ENCODE measurements around the gene GALNT13. TPM values are rescaled to one million over a fixed set of nuclear protein-coding genes. Genes with fewer than 3 reads are reported as not detected.
"Not testable (repeated sequence)": the region's sequence is repeated elsewhere in the genome, so short reads cannot be mapped to it uniquely, and the experiment has no call there.

GALNT13 gene
- total RNA-seq, 1 donor from 2014 or later: 0.49 TPM

DNA sequence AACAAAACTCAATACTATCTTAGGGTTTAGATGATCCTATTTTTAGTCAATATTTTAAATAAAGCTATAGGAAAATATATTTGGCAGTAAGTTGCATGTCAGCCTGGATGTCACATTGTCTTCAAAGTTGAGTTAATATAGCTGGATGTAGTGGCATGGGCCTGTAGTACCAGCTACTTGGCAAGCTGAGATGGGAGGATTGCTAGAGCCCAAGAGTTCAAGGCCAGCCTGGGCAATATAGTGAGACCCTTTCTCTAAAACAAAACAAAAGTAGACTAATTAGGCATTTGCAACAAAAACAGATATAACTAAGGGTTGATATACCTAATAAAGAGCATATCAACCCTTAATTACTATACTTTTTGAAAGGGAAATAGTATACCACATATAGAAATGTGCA, 572.2 kb downstream of the GALNT13 start:
- ATAC-seq (no peak), DNase-seq (ENCODE audit: low spot score) (no peak)
- intact Hi-C loops (cut with DNase I): no loop called here

DNA sequence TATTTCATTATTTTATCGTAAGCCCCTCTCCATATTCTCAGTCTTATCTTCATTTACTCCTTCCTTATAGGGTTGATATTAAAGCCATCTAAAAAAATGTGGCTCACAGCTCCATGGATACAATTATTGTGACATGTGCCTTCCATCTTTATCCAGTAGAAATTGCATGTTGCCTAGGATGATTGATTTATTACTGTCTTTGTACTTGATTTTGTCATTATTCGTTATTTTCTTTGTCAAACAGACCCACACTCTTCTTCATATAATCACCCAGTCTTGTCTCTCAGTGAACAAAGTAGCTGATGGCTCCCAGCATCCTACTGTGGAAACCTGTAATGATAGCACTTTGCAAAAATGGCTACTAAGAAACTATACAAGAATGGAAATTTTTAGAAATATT, 574.6 kb downstream of the GALNT13 start:
- no peak for ATAC-seq
- DNase-seq (ENCODE audit: low spot score): no peak
- intact Hi-C loops (cut with DNase I): no loop called here

DNA sequence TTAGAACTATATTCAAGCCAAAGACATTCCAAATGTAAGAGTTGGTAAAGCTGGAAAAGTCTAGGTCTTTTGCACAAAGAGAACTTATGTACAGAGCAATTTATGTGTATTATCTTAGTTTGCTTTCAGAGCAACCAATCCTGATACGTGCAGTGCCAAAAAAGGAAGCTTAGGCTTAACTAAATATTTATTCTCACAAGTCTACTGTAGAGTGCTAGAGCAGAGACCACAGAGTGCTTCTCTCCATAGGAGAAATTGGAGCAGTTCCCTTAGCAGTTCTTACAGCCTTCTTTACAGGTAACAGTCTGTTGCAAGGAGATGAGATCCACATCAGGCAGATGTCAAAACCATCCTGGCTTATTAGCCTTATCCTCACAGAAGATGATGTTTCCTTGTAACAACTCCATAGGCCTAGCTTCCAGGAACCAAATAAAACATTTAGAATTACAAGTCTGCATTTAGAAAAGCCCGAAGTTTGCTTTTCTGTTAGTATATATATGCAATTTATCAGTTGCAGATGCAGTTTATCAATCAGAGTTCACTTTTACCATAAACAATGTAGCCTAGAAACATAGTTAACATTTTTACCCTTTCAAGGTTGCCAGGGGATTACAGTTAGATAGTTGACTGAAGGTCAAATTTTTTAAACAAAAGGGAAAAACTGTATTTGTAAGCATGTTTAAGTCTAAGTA, 576.2 kb downstream of the GALNT13 start:
- intact Hi-C loops (cut with DNase I): no loop called here
- ATAC-seq: no peak
- no peak for DNase-seq (ENCODE audit: low spot score)

DNA sequence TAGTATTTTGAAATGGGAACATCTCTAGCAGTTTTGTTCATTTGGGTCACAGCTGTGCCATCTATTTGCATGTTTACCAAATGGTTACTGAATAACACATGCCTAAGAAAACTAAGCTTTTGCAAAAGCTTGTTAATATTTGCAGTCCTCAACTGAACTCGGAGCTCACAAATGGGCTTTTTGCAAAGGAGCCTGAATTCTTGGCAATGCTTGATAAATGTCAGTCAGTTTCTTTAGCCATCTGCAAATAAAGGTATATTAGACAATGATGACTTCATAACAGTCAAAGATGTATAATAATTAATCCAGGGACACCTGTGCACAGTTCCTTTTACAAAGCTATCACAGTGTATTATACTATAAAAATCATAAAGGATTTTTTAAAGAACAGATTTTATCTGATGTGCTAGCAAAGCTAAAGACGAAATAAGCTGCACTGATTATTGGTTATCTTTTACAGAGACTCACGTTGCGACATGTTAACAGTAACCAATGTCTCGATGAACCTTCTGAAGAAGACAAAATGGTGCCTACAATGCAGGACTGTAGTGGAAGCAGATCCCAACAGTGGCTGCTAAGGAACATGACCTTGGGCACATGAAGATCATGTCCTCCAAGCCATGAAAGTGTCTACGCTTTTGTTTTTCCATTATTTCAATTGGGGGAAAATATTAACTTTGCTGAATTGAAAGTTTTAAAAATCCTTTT, 578.4 kb downstream of the GALNT13 start:
- DNase-seq (ENCODE audit: low spot score) (no peak), ATAC-seq (no peak)
- intact Hi-C loops (cut with DNase I): no loop called here

DNA sequence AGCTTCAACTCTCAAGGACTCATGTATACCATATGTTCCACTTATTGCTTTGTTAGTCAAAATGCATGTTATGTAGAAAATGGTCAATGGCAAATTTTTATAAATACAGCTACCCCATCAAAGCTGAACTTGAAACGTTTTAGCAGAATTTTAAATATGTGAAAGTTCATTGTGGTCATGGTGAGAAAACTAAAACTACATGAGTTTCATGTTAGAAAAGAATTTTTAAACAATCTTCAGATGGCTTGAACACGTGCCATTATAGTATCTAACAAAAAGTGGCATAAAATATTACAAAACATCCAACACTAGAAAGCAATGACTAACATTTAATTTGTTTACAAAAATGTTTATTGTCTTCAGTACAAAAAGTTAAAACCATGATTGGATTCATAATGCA, 580.7 kb downstream of the GALNT13 start:
- ATAC-seq (no peak), DNase-seq (ENCODE audit: low spot score) (no peak)
- intact Hi-C loops (cut with DNase I): no loop called here

DNA sequence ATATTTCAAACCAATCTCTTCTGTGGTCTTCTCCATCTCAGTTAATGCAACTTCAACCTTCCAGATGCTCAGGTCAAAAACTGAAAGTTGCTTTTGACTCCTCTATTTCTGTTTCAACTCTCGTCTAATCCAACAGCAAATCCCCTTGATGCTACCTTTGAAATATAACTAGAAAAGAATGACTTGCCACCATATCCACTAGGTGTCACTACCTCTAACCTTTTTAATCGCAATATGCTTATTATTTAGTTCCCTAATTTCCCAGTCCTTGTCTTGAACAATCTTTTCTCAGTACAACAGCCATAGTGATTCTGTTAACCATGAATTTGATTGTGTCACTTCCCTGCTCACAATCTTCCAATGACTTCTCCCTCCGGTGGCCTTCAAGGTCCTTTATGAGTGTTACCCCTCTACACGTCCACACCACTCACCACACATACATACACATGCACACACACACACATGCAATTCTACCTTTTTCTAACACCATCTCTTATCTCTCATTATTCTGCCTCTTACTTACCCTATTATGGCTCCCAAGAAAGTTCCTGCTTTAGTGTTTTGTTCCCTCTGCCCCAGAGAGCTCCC, 581.3 kb downstream of the GALNT13 start:
- intact Hi-C loops (cut with DNase I): no loop called here
- ATAC-seq (no peak), DNase-seq (ENCODE audit: low spot score) (no peak)

DNA sequence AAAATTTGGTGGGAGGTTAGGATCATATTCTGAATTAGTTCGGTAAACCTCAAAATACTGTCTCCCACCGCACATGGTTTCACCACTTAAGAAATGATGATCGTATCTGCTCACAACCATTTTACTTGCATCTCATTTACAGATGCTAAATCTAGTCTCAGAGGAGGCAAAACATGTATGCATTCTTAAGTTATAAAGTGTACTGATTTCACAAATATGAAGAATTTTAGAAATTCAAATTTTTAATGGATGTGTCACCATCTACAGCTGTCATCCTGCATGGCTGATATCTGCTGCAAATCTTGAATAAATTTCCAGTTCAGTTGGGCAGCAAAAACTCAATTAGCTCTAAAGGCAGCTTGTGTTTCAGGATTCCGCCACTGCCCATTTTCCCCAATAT, 583.4 kb downstream of the GALNT13 start:
- no peak for ATAC-seq
- intact Hi-C loops (cut with DNase I): no loop called here
- no peak for DNase-seq (ENCODE audit: low spot score)

DNA sequence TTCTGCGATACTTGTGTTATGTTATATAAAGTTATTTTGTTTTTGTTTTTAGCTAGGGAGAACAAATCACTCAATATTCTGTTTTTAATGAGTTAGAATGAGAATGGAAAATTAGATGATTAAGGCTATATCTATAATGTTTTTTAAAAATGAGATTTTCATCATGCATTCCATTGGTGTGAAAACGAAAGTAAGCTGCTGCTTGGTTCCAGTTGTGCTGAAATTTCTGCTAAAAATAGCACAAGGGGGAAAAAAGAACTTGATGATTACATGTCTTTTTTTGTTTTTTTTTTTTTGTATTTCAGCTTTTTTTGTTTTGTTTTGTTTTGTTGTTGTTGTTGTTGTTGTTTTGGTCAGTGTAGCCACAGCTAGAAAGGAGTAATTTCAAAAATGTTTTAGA, 584.1 kb downstream of the GALNT13 start:
- ATAC-seq (no peak), DNase-seq (ENCODE audit: low spot score) (no peak)
- intact Hi-C loops (cut with DNase I): no loop called here

DNA sequence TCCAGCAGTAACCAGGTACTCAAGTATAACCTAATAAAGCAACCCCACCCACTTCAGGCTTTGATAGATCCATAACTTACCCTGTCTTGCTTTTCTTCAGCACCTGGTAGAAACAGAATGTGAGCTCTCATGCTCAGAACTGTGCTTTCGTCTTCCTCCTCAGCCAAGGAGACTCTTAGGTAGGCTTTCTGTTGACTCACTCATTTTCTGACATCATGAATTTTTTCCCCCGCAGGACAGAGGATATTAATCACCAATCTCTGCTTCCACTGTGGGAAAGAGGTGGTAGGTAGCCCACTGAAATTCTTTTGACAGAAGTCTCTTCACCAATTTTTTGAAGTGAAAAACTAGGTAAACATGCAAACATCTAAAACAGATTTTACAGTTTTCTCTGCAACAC, 585.6 kb downstream of the GALNT13 start:
- DNase-seq (ENCODE audit: low spot score) (no peak), ATAC-seq (no peak)
- intact Hi-C loops (cut with DNase I): no loop called here

DNA sequence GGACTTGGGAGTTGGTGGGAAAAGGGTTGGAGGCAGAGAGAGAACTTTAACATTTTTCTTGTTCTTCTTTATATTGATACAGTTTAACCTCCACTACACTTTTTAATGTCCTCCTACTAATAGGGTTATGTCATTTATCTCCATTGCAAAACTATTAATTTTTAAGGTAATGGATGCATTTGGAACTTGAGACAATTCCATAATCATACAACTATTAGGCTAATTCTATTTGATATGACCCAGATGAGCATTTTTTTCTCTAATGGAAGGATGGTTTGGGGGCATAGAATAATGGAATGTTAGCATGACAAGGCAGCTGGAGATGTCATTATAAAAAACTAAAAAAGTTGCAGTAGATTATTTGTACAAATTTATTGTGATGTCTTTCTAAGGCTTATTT, 587.6 kb downstream of the GALNT13 start:
- intact Hi-C loops (cut with DNase I): no loop called here
- no peak for ATAC-seq
- DNase-seq (ENCODE audit: low spot score): no peak

DNA sequence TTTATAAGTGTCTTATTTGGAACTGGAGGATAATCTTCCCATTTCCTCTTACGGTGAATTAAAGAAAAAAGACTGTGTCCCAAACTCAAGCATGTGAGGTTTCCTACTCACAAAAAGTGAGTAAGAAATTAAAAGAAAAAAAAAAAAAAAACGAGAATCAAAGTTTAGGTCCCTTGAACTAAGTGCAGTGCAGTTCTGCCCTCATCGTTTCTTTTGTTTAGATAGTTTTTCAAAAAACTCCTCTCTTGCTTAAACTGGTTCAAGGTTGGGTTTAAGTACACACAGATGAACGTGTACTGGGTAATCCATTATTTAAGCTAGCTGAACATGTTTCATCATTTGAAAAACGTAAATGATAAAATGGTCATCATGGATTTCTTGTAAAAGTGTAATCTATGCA, 590.9 kb downstream of the GALNT13 start:
- DNase-seq (ENCODE audit: low spot score) (no peak), ATAC-seq (no peak)
- intact Hi-C loops (cut with DNase I): no loop called here

DNA sequence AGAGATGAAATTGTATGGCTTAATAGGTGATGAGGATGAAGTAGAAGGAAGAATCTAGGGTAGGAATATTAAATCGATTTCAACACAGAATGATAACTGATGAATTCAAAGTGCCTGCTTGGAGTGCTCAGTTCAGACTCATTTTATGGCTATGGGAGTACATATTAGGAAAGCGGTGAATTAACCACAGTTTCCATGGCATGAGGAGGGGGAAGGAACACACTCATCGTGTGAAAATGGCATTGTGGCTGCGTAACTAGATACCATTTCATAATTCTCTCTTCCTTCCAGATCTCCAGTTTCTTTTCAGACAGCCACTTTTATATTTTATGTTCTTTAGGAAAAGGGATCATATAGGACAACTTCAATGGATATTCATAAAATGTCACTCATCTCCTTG, 594.5 kb downstream of the GALNT13 start:
- DNase-seq (ENCODE audit: low spot score) (no peak), ATAC-seq (no peak)
- intact Hi-C loops (cut with DNase I): no loop called here

DNA sequence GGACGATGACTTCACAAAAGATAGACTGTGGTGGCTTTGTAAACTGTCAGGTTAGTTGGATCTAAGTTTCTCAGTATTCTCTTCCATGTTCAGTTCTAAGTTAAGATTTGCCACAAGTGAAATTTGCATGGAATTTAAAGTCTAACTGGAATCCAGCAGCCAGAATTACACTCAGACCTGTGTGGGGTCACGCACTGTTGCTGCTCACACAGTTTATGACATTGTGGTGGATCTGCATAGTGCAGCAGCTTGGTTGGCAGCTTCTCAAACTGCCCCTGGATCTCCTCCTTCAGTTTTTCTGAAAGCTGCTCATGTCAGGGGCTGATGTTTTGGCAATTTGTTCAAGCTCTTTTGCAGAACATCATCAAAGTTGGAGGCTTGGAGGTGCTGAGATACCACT, 598.7 kb downstream of the GALNT13 start:
- DNase-seq (ENCODE audit: low spot score) (no peak), ATAC-seq (no peak)
- intact Hi-C loops (cut with DNase I): no loop called here

DNA sequence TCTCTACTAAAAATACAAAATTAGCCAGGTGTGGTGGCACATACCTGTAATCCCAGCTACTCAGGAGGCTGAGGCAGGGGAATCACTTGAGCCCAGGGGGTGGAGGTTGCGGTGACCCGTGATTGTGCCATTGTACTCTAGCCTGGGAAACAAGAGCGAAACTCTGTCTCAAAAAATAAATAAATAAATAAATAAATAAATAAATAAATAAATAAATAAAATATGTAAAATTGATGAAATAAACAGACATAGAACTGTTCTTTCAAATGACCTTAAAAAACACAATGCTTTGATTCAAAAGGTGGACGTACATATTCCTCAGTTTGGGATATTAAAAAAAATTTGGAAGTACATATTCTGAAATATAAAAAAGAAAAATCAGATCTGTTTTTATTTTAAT, 599.8 kb downstream of the GALNT13 start:
- DNase-seq (ENCODE audit: low spot score); ATAC-seq: not testable (repeated sequence)

DNA sequence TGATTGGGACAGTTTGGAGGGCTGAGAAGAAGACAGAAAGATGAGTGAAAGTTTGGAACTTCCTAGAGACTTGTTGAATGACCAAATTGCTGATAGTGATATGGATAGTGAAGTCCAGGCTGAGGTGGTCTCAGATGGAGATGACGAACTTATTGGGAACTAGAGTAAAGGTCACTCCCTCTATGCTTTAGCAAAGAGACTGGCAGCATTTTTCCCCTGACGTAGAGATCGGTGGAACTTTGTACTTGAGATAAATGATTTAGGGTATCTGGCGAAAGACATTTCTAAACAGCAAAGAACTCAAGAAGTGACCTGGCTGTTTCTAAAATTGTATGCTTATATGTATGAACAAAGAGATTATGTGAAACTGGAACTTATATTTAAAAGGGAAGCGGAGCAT, 605.6 kb downstream of the GALNT13 start:
- no peak for ATAC-seq
- no peak for DNase-seq (ENCODE audit: low spot score)
- intact Hi-C loops (cut with DNase I): no loop called here

More for the DNA sequence above, 599.8 kb downstream of the GALNT13 start:
- intact Hi-C loops (cut with DNase I): not testable (repeated sequence)

DNA sequence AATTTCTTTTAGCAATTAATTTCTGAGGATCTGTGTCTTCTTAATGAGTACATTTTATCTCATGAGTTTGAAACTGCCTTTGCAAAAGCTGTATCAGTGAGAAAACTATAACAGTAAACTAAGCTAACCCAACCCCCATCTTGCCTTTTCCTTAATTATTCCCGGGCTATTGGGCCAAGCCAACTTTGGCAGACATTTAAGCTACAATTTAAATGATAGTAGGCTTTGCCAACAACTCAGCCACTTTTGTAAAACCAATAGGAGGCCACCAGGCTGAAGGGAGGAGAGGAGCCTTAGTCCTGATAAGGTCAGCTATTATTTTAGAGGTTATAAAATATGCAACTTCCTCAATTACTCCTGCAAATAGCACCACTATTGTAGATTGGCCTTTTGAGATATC, 608.8 kb downstream of the GALNT13 start:
- ATAC-seq: no peak

DNA sequence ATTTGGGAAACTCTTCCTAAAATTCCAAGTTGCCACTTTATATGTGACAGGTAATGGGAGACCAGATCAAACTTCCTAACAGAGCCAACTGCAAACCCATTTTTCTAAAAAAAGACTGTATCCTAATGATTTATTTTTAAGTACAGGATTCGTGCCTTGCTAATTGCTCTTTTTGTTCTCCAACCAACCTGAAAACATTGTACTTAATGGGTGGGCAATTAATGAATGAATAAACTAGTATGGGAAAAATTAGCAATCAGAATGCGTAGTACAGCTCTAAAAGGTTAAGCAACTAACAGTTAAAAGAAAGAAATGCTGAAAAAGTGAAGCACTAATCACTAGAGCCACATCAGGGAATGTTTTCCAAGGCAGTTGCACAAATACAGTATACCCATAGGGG, 609.6 kb downstream of the GALNT13 start:
- no peak for ATAC-seq
- intact Hi-C loops (cut with DNase I): no loop called here
- no peak for DNase-seq (ENCODE audit: low spot score)

More for the DNA sequence above, 608.8 kb downstream of the GALNT13 start:
- no peak for DNase-seq (ENCODE audit: low spot score)
- intact Hi-C loops (cut with DNase I): no loop called here

DNA sequence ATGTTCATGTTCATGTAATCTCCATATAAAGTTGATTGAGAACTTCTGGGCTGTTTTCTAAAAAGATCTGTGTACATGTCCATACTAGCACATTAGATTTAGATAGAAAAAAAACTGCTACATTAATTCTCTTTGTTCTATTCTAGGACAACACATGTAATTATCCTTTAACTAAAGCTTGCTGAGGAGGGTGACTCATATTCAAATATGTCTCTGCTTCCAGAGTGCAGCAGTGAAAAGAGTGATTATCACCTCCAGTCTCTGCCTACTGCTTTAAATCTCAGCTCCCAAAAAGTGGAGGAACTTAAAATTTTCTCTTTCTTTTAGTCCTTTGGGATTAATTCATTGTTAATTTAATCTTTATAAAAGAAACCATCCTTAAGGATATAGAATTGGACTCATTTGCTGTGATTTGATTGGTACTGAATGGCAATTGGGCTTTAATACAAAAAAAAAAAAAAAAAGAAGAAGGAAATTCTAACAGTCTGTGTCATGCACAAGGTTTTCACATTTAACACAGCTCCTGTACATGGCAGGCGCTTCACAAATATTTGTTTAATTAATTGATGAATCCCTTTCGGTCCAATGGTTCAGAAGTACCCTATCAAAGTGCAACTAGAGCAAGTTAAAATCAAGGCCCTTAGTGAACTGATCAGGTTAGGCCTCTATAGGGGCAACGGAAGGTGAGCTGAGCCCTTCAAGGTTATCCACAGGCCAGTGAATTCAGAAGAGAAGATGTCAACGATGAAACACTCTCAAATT, 612.8 kb downstream of the GALNT13 start:
- ATAC-seq: no peak
- intact Hi-C loops (cut with DNase I): no loop called here
- no peak for DNase-seq (ENCODE audit: low spot score)

DNA sequence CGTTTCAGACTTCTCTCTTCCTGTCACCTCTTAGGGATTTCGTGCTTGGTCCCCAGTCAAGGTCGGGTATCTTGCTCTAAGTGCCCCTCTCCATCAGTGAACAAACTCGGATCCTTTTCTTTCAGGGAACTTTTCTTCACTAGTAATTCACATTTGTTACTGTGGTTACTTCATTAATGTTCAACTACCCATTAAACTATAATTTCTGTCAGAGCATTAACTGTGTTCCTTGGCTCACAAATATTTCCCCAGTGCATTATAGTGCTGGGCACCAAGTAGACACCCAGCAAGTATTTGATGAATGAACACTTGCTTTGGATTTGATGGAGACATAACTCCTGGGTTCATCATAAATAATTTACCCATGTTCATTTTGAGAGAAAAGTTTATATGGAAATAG, 617.1 kb downstream of the GALNT13 start:
- ATAC-seq (no peak), DNase-seq (ENCODE audit: low spot score) (no peak)
- intact Hi-C loops (cut with DNase I): no loop called here

Data from sciatic nerve (tissue), 2 donors.